Right atrium auricular region (tissue), 2 donors: ENCODE data around the gene TFAP2E. TPM values are rescaled to one million over a fixed set of nuclear protein-coding genes. Genes with fewer than 3 reads are reported as not detected.

Experiments
- DNase-seq: peaks from one replicate; pipeline ENCODE4 v3.0.0-alpha.2; 2019; ENCODE audit warnings: low spot score
- H3K27ac ChIP-seq, 2 donors: fragments of 200-600 bp; sonication (generic); 1 replicate in 1 of 2; 2 replicates in 1 of 2; pipeline ENCODE4 v1.5.1; 2016 to 2019
- H3K27me3 ChIP-seq, 2 donors: fragments of 200-600 bp; sonication (generic); one replicate each; pipeline versions ENCODE4 v1.5.1 to v1.6.0; 2017 to 2019
- H3K36me3 ChIP-seq: fragments of 200-600 bp; sonication (generic); one replicate; pipeline ENCODE4 v1.5.1; 2016
- H3K4me1 ChIP-seq, 2 donors: fragments of 200-600 bp; sonication (generic); one replicate each; pipeline versions ENCODE4 v1.5.1 to v1.6.0; 2017 to 2019
- H3K4me3 ChIP-seq, 2 donors: fragments of 200-600 bp; sonication (generic); 1 replicate in 1 of 2; 2 replicates in 1 of 2; pipeline ENCODE4 v1.5.1; 2017 to 2019; ENCODE audit warnings: mild to moderate bottlenecking in 1 of 2, moderate library complexity in 1 of 2
- H3K9me3 ChIP-seq, 2 donors: fragments of 200-600 bp; sonication (generic); one replicate each; pipeline ENCODE4 v1.5.1; 2019
- total RNA-seq, 2 donors: library from RNA; depleted of rRNA; stranded (reverse); fragments of >200 nt; gene quantifications; one replicate each; pipeline ENCODE4 v1.1.0, GENCODE V29; 2016
- TF ChIP-seq, protein P1 (sequence below), 2 donors: fragments of 200-600 bp; sonication (generic); IDR thresholded peaks; one replicate each; pipeline ENCODE4 v1.5.1; 2019; ENCODE audit warnings: antibody characterized with exemption in 2 of 2

Gene TFAP2E
- total RNA-seq, 2 donors from 2014 or later: not detected

DNA sequence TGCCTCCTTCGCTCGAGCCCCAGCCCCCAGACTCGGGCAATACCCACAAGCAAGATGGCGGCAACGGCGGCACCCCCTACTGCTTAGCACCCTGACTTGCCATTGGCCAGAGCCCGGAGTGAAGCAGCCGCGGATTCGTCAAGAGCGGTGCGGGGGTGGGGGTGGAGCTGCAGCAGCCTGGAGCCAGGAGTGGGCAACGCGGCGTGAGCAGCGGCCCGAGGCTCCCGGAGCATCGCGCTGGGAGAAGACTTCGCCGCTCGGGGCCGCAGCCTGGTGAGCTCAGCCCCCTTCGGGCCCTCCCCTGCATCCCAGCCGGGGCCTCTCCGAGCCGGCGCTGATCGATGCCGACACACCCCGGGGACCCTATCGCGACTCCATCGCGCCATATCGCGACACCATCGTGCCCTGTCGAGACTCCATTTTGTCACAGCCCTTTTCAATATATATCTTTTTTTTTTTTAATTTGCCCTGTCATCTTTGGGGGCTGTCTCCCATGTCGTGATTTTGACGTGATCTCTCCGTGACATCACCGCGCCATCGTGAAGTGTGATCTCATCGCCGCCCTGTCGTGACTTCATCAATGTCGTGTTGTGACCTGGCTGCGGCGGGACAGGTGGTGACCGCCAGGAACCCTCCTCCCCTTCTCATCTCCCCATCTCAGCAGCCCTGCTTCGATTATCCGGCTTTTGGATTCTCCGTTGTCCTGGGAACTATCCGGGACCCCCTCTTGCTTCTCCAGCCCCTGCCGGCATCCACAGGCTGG, 15.3 kb upstream of the TFAP2E start, which contains the start of gene NCDN:
Gene NCDN (plus strand): TSS at position 189 of the 763 bp plus-strand sequence. CDS start 392 bp downstream, at position 581.
- Histone ChIP-seq H3K4me3 (peak within 1 kb of the TSS; percentile 74 to 84), H3K4me1 (peaks cover 0 to 68% of the 10 kb centered on the region in 2 donors), H3K36me3 (peaks cover 18% of the 10 kb centered on the region), H3K27ac (peak within 1 kb of the TSS; percentile 96 to 97), H3K27me3 (no peaks in the 10 kb centered on the region), H3K9me3 (no peaks in the 10 kb centered on the region)
- TF ChIP-seq, protein P1, sequence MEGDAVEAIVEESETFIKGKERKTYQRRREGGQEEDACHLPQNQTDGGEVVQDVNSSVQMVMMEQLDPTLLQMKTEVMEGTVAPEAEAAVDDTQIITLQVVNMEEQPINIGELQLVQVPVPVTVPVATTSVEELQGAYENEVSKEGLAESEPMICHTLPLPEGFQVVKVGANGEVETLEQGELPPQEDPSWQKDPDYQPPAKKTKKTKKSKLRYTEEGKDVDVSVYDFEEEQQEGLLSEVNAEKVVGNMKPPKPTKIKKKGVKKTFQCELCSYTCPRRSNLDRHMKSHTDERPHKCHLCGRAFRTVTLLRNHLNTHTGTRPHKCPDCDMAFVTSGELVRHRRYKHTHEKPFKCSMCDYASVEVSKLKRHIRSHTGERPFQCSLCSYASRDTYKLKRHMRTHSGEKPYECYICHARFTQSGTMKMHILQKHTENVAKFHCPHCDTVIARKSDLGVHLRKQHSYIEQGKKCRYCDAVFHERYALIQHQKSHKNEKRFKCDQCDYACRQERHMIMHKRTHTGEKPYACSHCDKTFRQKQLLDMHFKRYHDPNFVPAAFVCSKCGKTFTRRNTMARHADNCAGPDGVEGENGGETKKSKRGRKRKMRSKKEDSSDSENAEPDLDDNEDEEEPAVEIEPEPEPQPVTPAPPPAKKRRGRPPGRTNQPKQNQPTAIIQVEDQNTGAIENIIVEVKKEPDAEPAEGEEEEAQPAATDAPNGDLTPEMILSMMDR (IDR thresholded peaks at IDR 0.05): no peak
- DNase-seq: peak; percentile 99

DNA sequence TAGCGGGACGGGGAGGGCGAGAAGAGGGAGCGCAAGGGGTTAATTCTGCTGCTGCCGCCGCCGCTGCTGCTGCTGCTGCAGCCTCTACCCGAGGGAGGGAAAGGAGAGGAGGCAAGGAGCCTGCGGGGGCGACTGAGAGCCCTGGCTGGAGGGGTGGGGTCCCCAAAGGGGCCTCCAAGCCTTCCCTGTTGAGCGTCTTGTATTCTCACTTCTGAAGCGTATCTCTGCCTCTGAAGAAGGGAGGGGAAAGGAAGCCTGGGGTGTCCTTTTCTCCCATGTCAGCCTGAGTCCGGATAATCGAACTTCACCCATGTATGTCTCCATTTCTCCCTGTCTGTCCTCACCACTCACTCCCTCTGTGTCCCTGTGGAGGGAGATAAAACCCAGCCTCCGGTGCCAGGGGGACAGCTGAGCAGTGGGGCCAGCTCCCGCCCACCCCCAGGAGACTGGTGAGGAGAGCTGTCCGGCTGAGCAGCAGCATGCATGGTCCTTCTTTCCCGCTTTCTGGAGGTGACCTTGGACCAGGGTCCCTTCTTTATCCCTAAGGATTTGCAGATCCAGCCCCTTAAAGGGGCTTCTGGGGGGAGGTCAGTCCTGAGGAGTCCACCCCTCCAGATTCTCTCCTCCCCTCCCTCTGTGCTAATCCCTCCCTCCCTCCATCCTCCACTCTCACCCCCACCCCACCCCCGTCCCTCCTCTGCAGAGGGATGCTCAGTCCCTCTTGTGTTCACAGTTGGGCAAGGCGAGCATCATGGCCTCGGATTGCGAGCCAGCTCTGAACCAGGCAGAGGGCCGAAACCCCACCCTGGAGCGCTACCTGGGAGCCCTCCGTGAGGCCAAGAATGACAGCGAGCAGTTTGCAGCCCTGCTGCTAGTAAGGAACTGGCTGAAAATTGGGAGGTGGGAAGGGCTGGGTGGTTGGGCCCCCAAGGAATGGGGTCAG, 14.5 kb upstream of the TFAP2E start:
- DNase-seq: no peak
- H3K4me1 ChIP-seq: peaks cover 0 to 66% of the 10 kb centered on the region in 2 donors
- H3K27me3 ChIP-seq: no peaks in the 10 kb centered on the region
- H3K4me3 ChIP-seq: peak overlapping the region; percentile 74 to 84
- H3K36me3 ChIP-seq: peaks cover 18% of the 10 kb centered on the region
- H3K27ac ChIP-seq: peak overlapping the region; percentile 96 to 97
- H3K9me3 ChIP-seq: no peaks in the 10 kb centered on the region
- TF ChIP-seq, protein P1 (IDR thresholded peaks at IDR 0.05): no peak

DNA sequence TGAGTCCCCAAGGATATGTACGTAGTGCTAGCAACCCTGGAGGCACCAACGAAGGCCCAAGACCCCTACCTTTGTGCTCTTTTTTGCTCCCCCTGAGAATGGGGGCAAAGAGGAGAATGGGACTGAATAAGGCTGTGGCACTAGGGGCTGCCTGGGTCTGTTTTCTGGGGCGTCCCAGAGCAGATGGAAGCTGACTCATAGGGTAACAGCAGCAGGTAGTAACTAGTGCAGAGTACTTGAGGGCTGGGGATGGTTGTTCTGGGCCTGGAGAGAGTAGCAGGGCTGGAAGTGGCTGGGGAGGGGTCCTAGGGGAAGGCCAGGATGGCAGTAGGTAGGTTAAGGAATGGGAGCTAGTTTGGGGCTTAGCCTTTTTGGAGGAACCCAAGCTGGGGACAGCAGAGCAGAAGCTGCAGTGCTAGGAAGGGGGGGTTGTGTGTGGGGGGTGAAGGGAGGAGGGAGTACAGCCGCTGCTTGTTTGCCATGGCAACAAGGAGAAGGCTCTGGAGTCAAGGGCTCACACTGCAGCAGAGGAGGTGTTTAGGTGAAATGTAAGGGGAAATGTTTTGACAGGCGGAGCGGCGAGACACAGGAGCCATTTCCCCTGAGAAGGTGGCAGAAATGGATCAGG, 13.7 kb upstream of the TFAP2E start:
- peak overlapping the region in 1 of 2 donors; percentile 97 for H3K27ac ChIP-seq
- DNase-seq: no peak
- H3K9me3 ChIP-seq: no peaks in the 10 kb centered on the region
- H3K36me3 ChIP-seq: peaks cover 18% of the 10 kb centered on the region
- no peaks in the 10 kb centered on the region for H3K27me3 ChIP-seq
- no peak overlapping the region for H3K4me3 ChIP-seq
- TF ChIP-seq, protein P1 (IDR thresholded peaks at IDR 0.05): no peak
- peaks cover 0 to 58% of the 10 kb centered on the region in 2 donors for H3K4me1 ChIP-seq

DNA sequence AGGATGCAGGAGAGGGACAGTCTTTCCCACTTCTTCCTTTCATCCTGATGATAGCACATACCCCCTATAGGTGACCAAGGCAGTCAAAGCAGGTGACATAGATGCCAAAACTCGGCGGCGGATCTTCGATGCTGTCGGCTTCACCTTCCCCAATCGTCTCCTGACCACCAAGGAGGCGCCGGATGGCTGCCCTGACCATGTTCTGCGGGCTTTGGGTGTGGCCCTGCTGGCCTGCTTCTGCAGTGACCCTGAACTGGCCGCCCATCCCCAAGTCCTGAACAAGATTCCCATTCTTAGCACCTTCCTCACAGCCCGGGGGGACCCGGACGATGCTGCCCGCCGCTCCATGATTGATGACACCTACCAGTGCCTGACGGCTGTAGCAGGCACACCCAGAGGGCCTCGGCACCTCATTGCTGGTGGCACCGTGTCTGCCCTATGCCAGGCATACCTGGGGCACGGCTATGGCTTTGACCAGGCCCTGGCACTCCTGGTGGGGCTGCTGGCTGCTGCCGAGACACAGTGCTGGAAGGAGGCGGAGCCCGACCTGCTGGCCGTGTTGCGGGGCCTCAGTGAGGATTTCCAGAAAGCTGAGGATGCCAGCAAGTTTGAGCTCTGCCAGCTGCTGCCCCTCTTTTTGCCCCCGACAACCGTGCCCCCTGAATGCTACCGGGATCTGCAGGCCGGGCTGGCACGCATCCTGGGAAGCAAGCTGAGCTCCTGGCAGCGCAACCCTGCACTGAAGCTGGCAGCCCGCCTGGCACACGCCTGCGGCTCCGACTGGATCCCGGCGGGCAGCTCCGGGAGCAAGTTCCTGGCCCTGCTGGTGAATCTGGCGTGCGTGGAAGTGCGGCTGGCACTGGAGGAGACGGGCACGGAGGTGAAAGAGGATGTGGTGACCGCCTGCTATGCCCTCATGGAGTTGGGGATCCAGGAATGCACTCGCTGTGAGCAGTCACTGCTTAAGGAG, 12.6 kb upstream of the TFAP2E start:
- TF ChIP-seq, protein P1 (IDR thresholded peaks at IDR 0.05): no peak
- no peak overlapping the region for H3K4me3 ChIP-seq
- H3K27me3 ChIP-seq: no peaks in the 10 kb centered on the region
- no peaks in the 10 kb centered on the region for H3K9me3 ChIP-seq
- no peak for DNase-seq
- peaks cover 0 to 47% of the 10 kb centered on the region in 2 donors for H3K4me1 ChIP-seq
- peaks cover 25% of the 10 kb centered on the region for H3K36me3 ChIP-seq
- H3K27ac ChIP-seq: peak overlapping the region in 1 of 2 donors; percentile 39
